T-helper 9 cell (primary cell): Measurements from ENCODE around the gene PPP2R2C.

Source experiments
- DNase-seq: peaks from one replicate; pipeline ENCODE4 v3.0.0-alpha.2; 2020
- total RNA-seq, 2 donors: gene quantifications; one replicate each; lab custom pipeline; 2026; lab: John Stamatoyannopoulos, UW

Gene PPP2R2C
- total RNA-seq = 0 reads per million in 2 donors

- no peak for DNase-seq
These were observed at the start of gene PPP2R2C for GRCh38 chr4:6472387-6473263. Gene PPP2R2C, minus strand, starts transcription at chr4:6472614. Its CDS starts 385 bp downstream, at chr4:6472229.

- no peak for DNase-seq
These were observed 48.6 kb upstream of the PPP2R2C start for GRCh38 chr4:6520978-6521377.

GRCh38 chr4:6520051-6520636, 47.7 kb upstream of the PPP2R2C start:
- DNase-seq = no peak

- no peak for DNase-seq
These were observed 44.8 kb upstream of the PPP2R2C start for GRCh38 chr4:6517171-6517570.

GRCh38 chr4:6516762-6517161, 44.3 kb upstream of the PPP2R2C start:
- no peak for DNase-seq

- DNase-seq = no peak
These were observed 43.9 kb upstream of the PPP2R2C start for GRCh38 chr4:6516281-6516680.

GRCh38 chr4:6513678-6514077, 41.3 kb upstream of the PPP2R2C start:
- DNase-seq = no peak

GRCh38 chr4:6509587-6509986, 37.2 kb upstream of the PPP2R2C start:
- DNase-seq = no peak

- DNase-seq = no peak
These were observed 34.9 kb upstream of the PPP2R2C start for GRCh38 chr4:6507345-6507744.

GRCh38 chr4:6506616-6507140, 34.3 kb upstream of the PPP2R2C start:
- DNase-seq = no peak

GRCh38 chr4:6504900-6505496, 32.6 kb upstream of the PPP2R2C start:
- no peak for DNase-seq

GRCh38 chr4:6502747-6503465, 30.5 kb upstream of the PPP2R2C start:
- DNase-seq = no peak

GRCh38 chr4:6502147-6502546, 29.7 kb upstream of the PPP2R2C start:
- no peak for DNase-seq

- DNase-seq = no peak
These were observed 28.8 kb upstream of the PPP2R2C start for GRCh38 chr4:6501171-6501570.

GRCh38 chr4:6500481-6501140, 28.2 kb upstream of the PPP2R2C start:
- DNase-seq = no peak

GRCh38 chr4:6499238-6499600, 26.8 kb upstream of the PPP2R2C start:
- no peak for DNase-seq

- DNase-seq = no peak
These were observed 26.3 kb upstream of the PPP2R2C start for GRCh38 chr4:6498511-6499237.

- DNase-seq = no peak
These were observed 25.4 kb upstream of the PPP2R2C start for GRCh38 chr4:6497796-6498195.

GRCh38 chr4:6495736-6496135, 23.3 kb upstream of the PPP2R2C start:
- no peak for DNase-seq

- no peak for DNase-seq
These were observed 22.8 kb upstream of the PPP2R2C start for GRCh38 chr4:6495296-6495590.

- DNase-seq = no peak
These were observed 22.2 kb upstream of the PPP2R2C start for GRCh38 chr4:6494431-6495295.
